Loucy (cell line): ENCODE results near the gene MYEOV.

Experiments
- EZH2phosphoT487 ChIP-seq: fragments of 200-600 bp; IDR thresholded peaks from 2 replicates; pipeline ENCODE4 v1.6.1; 2018; ENCODE audit warnings: antibody characterized with exemption, mild to moderate bottlenecking, moderate library complexity, borderline replicate concordance
- TF ChIP-seq, protein P1 (sequence below): fragments of 200-600 bp; sonication (generic); conservative IDR thresholded peaks from 2 replicates; pipeline ENCODE4 v1.5.1; 2014; ENCODE audit warnings: mild to moderate bottlenecking, antibody characterized with exemption, low read length

DNA sequence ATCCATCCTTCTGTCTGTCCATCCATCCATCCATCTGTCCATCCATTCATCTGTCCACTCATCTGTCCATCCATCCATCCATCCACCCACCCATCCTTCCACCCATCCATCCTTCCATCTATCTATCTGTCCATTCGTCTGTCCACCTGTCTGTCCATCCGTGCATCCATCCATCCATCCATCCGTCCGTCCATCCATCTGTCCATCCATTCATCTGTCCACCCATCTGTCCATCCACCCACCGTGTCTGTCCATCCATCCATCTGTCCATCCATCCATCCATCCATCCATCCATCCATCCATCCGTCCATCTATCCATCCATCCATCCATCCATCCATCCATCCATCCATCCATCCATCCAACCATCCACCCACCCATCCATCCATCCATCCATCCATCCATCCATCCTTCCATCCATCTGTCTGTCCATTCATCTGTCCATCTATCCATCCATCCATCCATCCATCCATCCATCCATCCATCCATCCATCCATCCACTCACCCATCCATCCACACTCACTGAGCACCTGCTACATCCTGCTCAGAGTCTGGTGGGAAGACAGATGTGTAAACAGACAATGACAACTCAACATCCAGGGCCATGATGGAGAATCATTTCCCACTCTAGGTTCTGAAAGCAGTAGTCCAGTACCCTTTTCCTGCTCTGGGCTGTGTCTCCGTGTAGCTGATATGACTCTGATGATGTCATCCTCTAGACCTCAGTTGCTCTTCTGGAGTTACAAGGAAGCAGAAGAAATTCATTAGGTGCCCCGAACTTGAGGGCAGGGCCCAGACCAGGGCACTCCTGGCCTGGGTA is 30.8 kb upstream of the MYEOV start:
- TF ChIP-seq, protein P1, sequence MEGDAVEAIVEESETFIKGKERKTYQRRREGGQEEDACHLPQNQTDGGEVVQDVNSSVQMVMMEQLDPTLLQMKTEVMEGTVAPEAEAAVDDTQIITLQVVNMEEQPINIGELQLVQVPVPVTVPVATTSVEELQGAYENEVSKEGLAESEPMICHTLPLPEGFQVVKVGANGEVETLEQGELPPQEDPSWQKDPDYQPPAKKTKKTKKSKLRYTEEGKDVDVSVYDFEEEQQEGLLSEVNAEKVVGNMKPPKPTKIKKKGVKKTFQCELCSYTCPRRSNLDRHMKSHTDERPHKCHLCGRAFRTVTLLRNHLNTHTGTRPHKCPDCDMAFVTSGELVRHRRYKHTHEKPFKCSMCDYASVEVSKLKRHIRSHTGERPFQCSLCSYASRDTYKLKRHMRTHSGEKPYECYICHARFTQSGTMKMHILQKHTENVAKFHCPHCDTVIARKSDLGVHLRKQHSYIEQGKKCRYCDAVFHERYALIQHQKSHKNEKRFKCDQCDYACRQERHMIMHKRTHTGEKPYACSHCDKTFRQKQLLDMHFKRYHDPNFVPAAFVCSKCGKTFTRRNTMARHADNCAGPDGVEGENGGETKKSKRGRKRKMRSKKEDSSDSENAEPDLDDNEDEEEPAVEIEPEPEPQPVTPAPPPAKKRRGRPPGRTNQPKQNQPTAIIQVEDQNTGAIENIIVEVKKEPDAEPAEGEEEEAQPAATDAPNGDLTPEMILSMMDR: no peak
- no peak for TF ChIP-seq EZH2phosphoT487
